Muscle layer of colon (tissue), 2 donors: ENCODE measurements around the gene SH2D7.
A peak's percentile ranks its signal among the peaks of the same experiment; 100 is the strongest.

ENCODE experiments used
- H3K27ac ChIP-seq: one replicate; pipeline ENCODE4 v1.7.0; 2013; ENCODE audit warnings: low read depth, mild to moderate bottlenecking, low read length, moderate library complexity
- H3K27me3 ChIP-seq, 2 donors: one replicate each; pipeline ENCODE4 v1.7.0; 2013; ENCODE audit warnings: low read length in 2 of 2, mild to moderate bottlenecking in 2 of 2; ENCODE audit not compliant: insufficient read depth in 2 of 2, control insufficient read depth in 1 of 2
- H3K36me3 ChIP-seq: one replicate; pipeline ENCODE4 v1.7.0; 2013; ENCODE audit warnings: mild to moderate bottlenecking, low read length; ENCODE audit not compliant: insufficient read depth
- H3K4me1 ChIP-seq: one replicate; pipeline ENCODE4 v1.7.0; 2013; ENCODE audit warnings: mild to moderate bottlenecking, low read length; ENCODE audit not compliant: insufficient read depth
- H3K4me3 ChIP-seq, 2 donors: one replicate each; pipeline ENCODE4 v1.7.0; 2013; ENCODE audit warnings: low read length in 2 of 2, low read depth in 1 of 2, mild to moderate bottlenecking in 1 of 2, moderate library complexity in 1 of 2
- H3K9ac ChIP-seq: one replicate; pipeline ENCODE4 v1.7.0; 2013; ENCODE audit warnings: low read length
- H3K9me3 ChIP-seq: one replicate; pipeline ENCODE4 v1.7.0; 2013; ENCODE audit warnings: mild to moderate bottlenecking, low read length
- donor health status: abdominal sarcoma.
- donor health status: Adenocarcinoma of cecum.

SH2D7 gene

DNA sequence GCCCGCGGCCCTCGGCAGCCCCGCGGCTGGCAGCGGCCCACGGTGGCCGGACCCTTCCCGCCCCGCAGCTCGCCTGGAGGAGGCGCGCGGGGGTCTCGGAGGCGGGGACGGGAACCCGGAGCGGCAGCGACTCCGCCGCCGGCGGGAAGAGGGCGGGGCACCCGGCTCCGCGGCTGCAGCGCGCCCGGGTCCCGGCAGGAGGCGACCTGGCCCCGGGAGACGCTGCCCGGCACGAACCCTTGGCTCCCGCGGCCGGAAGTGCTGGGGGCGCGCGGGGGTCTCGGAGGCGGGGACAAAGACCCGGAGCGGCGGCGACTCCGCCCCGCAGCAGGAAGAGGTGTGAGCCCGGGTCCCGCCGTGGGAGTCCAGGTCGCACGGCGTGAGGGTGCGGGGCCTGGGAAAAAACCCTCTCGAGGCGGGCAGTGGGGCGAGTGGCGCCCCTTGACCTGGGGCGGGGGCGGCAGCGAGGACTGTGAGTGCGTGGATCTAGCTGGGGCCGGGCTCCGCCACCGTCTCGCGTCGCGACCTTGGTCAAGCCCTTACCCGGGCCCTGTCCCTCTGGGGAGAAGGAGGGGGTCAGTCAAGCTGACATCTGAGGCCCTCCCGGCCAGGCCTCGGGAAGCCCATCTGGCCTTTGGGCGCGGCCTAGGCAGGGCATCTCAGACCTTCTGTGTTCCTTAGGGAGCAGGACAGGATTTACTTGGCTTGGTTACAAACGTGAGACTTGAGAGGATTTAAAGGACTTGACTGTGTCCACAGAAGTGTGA lies 39.1 kb downstream of the SH2D7 start, which contains the start of gene CIB2:
TSS of gene CIB2 (minus strand) at position 151 of the 767 bp plus-strand sequence. CDS start 230 bp downstream, outside the sequence.
- Histone ChIP-seq H3K4me3 (peak within 1 kb of the TSS; percentile 45 to 82), H3K27ac (peak within 1 kb of the TSS; percentile 66), H3K36me3 (no peaks in the 10 kb centered on the region), H3K4me1 (peaks cover 9% of the 10 kb centered on the region), H3K9me3 (no peaks in the 10 kb centered on the region), H3K9ac (peak within 1 kb of the TSS; percentile 72), H3K27me3 (no peaks in the 10 kb centered on the region)

DNA sequence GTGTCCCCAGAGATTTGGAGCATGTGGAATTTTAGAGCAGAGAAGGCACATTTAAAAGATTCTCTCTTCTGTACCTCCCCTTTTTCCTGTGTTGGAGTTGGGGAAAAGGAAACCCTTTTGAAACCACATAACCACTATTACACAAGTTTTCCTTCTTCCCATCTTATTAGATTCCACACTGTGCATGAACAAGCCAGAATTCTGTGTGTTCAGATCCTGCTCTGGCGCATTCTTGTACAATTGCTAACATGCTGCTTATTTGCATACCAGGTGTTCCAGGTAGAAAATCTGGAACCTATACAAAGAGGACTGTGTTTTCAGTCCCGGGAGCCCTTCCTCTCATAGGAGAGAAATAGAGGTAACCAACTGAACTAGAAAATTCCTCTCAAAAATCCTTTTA lies 41.4 kb downstream of the SH2D7 start:
- Histone ChIP-seq H3K27ac (no peak overlapping the region), H3K4me3 (no peak overlapping the region), H3K9me3 (no peaks in the 10 kb centered on the region), H3K4me1 (peaks cover 9% of the 10 kb centered on the region), H3K36me3 (no peaks in the 10 kb centered on the region), H3K27me3 (no peaks in the 10 kb centered on the region), H3K9ac (no peak overlapping the region)

DNA sequence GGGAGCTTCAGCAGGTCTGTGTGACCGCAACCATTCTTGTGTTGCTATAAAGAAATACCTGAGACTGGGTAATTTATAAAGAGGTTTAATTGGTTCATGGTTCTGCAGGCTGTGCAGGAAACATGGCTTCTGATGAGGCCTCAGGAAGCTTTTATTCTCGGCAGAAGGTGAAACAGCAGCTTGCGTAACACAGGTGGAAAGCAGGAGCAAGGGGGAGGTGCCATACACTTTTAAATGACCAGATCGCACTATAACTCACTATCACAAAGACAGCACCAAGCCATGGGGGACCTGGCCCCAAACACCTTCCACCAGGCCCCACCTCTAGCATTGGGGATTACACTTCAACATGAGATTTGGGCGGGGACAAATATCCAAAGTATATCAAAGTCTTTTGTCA lies 47.2 kb downstream of the SH2D7 start:
- H3K27ac ChIP-seq = no peak overlapping the region
- H3K36me3 ChIP-seq = no peaks in the 10 kb centered on the region
- no peaks in the 10 kb centered on the region for H3K9me3 ChIP-seq
- H3K27me3 ChIP-seq = no peaks in the 10 kb centered on the region
- no peak overlapping the region for H3K4me3 ChIP-seq
- no peaks in the 10 kb centered on the region for H3K4me1 ChIP-seq
- H3K9ac ChIP-seq = no peak overlapping the region

- no peaks in the 10 kb centered on the region for H3K4me1 ChIP-seq
- no peak overlapping the region for H3K4me3 ChIP-seq
- H3K27me3 ChIP-seq = no peaks in the 10 kb centered on the region
- H3K27ac ChIP-seq = no peak overlapping the region
- H3K9ac ChIP-seq = no peak overlapping the region
- no peaks in the 10 kb centered on the region for H3K9me3 ChIP-seq
- H3K36me3 ChIP-seq = no peaks in the 10 kb centered on the region
These were observed 47.9 kb downstream of the SH2D7 start for GRCh38 chr15:78140292-78140691.

GRCh38 chr15:78142332-78142731 lies 50.0 kb downstream of the SH2D7 start:
- Histone ChIP-seq H3K4me1 (no peaks in the 10 kb centered on the region), H3K27ac (no peak overlapping the region), H3K36me3 (no peaks in the 10 kb centered on the region)

GRCh38 chr15:78146425-78147154 lies 54.2 kb downstream of the SH2D7 start:
- Histone ChIP-seq H3K27ac (no peak overlapping the region), H3K4me1 (peaks cover 22% of the 10 kb centered on the region), H3K27me3 (no peaks in the 10 kb centered on the region), H3K9ac (no peak overlapping the region), H3K4me3 (no peak overlapping the region), H3K9me3 (no peaks in the 10 kb centered on the region), H3K36me3 (no peaks in the 10 kb centered on the region)

More at GRCh38 chr15:78142332-78142731, 50.0 kb downstream of the SH2D7 start:
- Histone ChIP-seq H3K9me3 (no peaks in the 10 kb centered on the region), H3K9ac (no peak overlapping the region), H3K4me3 (no peak overlapping the region), H3K27me3 (no peaks in the 10 kb centered on the region)

GRCh38 chr15:78147566-78147965 lies 55.2 kb downstream of the SH2D7 start:
- Histone ChIP-seq H3K27ac (no peak overlapping the region), H3K4me1 (peaks cover 22% of the 10 kb centered on the region), H3K36me3 (no peaks in the 10 kb centered on the region), H3K27me3 (no peaks in the 10 kb centered on the region), H3K4me3 (no peak overlapping the region), H3K9me3 (no peaks in the 10 kb centered on the region), H3K9ac (no peak overlapping the region)

DNA sequence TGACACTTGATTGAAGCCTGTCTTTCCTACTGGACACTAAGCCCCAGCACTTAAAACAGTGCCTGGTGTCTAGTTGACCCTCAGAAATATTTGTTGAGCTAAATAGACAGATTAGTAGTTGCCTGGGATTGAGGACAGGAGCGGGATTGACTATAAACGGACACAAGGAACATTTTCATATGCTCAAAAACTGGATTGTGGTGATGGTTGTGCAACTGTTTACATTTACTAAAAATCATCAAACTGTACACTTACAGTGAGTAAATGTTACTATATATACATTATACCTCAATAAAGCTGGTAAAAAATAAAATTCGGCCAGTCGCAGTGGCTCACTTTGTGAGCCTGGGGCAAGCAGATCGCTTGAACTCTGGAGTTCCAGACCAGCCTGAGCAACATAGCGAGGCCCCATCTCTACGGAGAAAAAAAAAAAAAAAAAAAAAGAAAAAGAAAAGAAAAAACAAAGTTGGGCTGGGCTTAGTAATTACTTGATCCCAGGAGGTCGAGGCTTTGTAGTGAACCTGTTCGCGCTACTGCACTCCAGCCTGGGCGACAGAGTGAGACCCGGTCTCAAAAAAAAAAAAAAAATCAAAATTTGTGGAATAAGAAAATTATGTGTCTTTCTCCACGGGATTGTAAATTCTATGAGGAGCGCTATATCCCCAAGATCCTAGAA lies 56.2 kb downstream of the SH2D7 start:
- Histone ChIP-seq H3K27ac (peak overlapping the region; percentile 86), H3K36me3 (no peaks in the 10 kb centered on the region), H3K4me3 (peak overlapping the region; percentile 67 to 81), H3K9ac (peak overlapping the region; percentile 61), H3K9me3 (no peaks in the 10 kb centered on the region), H3K4me1 (peaks cover 22% of the 10 kb centered on the region), H3K27me3 (no peaks in the 10 kb centered on the region)

DNA sequence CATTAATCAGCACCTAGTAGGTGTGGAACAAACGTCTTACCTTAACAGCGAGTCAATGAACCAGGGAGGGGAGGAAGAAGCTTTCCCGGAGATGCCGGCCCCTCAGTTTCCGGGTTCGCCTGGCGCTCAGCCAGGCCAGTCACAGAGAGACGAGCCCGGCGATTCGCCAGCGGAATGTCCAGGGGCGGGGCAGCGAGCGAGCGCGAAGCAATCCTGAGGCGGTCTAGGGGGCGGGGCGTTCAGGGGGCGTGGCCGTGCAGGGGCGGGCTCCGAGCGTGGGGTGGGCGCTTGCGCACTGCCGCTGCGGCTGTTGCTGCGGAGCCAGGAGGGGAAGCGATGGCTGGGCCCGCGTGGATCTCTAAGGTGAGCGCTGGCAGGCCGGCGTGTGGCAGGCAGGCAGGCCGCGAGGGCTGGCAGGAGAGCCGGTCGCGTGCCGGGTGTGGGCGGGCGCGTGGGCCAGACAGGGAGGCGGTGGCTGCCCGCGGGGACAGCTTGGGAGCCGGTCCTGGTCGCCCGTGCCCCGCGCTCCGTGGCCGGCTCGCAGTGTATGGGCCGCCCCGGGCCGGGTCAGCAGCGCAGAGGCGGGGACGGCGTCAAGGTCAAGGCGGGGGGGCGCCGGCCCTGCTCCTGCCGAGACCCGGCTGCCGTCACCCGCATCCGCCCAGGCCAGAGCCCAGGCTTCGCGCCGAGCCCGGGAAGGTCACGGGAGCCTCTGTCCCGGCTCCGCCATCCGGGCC lies 56.9 kb downstream of the SH2D7 start, which contains the start of gene IDH3A:
TSS of gene IDH3A (plus strand) at position 295 of the 737 bp plus-strand sequence. CDS start at position 337, 42 bp downstream.
- Histone ChIP-seq H3K27ac (peak within 1 kb of the TSS; percentile 86), H3K9ac (peak within 1 kb of the TSS; percentile 61), H3K4me3 (peak within 1 kb of the TSS; percentile 67 to 81), H3K27me3 (no peaks in the 10 kb centered on the region), H3K36me3 (no peaks in the 10 kb centered on the region), H3K9me3 (no peaks in the 10 kb centered on the region), H3K4me1 (peaks cover 22% of the 10 kb centered on the region)

DNA sequence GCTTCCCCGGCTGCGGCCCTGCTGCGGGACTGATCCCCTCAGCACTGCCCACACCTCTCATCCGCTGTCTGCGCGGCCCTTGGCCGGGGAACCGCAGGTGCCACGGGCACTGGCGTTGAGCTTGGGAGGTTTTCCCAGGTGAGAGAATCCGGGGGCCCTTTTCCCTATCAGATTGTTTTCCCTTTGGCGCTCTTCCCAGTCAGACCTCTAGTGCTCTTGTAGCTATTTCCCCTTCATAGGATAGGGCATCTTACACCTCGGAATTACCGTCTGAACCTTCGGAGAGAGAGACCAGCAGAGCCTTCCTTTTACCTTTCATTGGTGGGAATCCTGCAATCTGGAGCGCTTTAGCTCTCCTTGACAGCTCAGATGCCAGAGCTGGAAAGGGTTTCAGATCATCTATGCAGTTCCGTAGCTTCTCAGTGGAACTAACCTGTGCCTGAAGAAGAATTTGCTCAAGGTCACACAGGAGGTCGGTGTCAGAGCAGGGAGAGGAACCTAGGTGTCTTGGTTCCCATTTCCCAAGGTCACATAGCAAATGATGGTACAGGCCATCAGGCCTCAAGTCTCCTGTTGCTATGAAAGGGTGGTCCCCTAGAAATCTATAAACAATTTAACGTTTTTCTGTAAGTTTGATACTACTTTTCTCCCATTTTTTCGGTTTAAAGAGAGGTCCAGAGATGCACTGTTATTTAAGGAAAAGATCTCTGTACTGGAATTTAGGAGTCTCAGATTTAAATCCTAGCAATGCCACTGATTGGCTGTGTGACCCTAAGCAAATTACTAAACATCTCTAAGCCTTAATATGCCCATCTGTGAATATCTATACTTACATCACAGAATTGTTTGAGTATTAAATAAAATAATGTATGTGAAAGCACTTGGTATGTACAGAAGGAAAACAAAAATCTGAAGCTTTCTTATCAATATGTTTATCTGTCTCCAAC lies 57.7 kb downstream of the SH2D7 start:
- Histone ChIP-seq H3K27ac (peak overlapping the region; percentile 77), H3K4me1 (peaks cover 28% of the 10 kb centered on the region), H3K27me3 (no peaks in the 10 kb centered on the region), H3K36me3 (peaks cover 5% of the 10 kb centered on the region), H3K9me3 (no peaks in the 10 kb centered on the region), H3K9ac (peak overlapping the region; percentile 53), H3K4me3 (peak overlapping the region; percentile 67 to 81)
